Epithelial cell of prostate (primary cell): ENCODE measurements around the gene ATAD1.
"Not testable (repeated sequence)": the region's sequence is repeated elsewhere in the genome, so short reads cannot be mapped to it uniquely, and the experiment has no call there.

Source experiments
- DNase-seq: peaks from one replicate; pipeline ENCODE4 v3.0.0-alpha.2; 2011; ENCODE audit warnings: low read depth, low spot score
- H3K27ac ChIP-seq: fragments of 450-650 bp; 2 replicates; pipeline ENCODE4 v1.5.1; 2017; ENCODE audit warnings: mild to moderate bottlenecking

ATAD1 gene

GRCh38 chr10:87847550-87847949 lies 29.5 kb upstream of the ATAD1 start:
- H3K27ac ChIP-seq = no peak overlapping the region
- no peak for DNase-seq

GRCh38 chr10:87846711-87847110 lies 28.7 kb upstream of the ATAD1 start:
- not testable (repeated sequence) for DNase-seq
- peak overlapping the region; percentile 88 for H3K27ac ChIP-seq

- peak; percentile 74 for DNase-seq
- H3K27ac ChIP-seq = peak overlapping the region; percentile 88
Observed at GRCh38 chr10:87846023-87846422, 28.0 kb upstream of the ATAD1 start.

GRCh38 chr10:87845624-87845998 lies 27.6 kb upstream of the ATAD1 start:
- peak overlapping the region; percentile 88 for H3K27ac ChIP-seq
- no peak for DNase-seq

GRCh38 chr10:87844837-87845623 lies 27.0 kb upstream of the ATAD1 start:
- peak overlapping the region; percentile 88 for H3K27ac ChIP-seq
- no peak for DNase-seq

GRCh38 chr10:87843714-87844113 lies 25.7 kb upstream of the ATAD1 start:
- H3K27ac ChIP-seq = peak overlapping the region; percentile 88
- DNase-seq = no peak

GRCh38 chr10:87842776-87843497 lies 24.9 kb upstream of the ATAD1 start:
- peak overlapping the region; percentile 88 for H3K27ac ChIP-seq
- peak; percentile 65 for DNase-seq

GRCh38 chr10:87842220-87842641 lies 24.2 kb upstream of the ATAD1 start:
- H3K27ac ChIP-seq = peak overlapping the region; percentile 88
- peak; percentile 97 for DNase-seq

GRCh38 chr10:87841186-87841585 lies 23.2 kb upstream of the ATAD1 start:
- no peak for DNase-seq
- no peak overlapping the region for H3K27ac ChIP-seq

GRCh38 chr10:87838650-87839049 lies 20.6 kb upstream of the ATAD1 start:
- no peak overlapping the region for H3K27ac ChIP-seq
- no peak for DNase-seq

GRCh38 chr10:87837445-87837844 lies 19.4 kb upstream of the ATAD1 start:
- DNase-seq = no peak
- H3K27ac ChIP-seq = no peak overlapping the region

- no peak overlapping the region for H3K27ac ChIP-seq
- DNase-seq = no peak
Observed at GRCh38 chr10:87836098-87836497, 18.1 kb upstream of the ATAD1 start.

- no peak for DNase-seq
- no peak overlapping the region for H3K27ac ChIP-seq
Observed at GRCh38 chr10:87829986-87830729, 12.1 kb upstream of the ATAD1 start.

- H3K27ac ChIP-seq, DNase-seq: not testable (repeated sequence)
Observed at GRCh38 chr10:87829051-87829450, 11.0 kb upstream of the ATAD1 start.

- DNase-seq = no peak
- H3K27ac ChIP-seq = no peak overlapping the region
Observed at GRCh38 chr10:87827681-87828080, 9.7 kb upstream of the ATAD1 start.

- H3K27ac ChIP-seq = no peak overlapping the region
- DNase-seq = no peak
Observed at GRCh38 chr10:87826653-87827052, 8.6 kb upstream of the ATAD1 start.

GRCh38 chr10:87819289-87819585 lies 1.2 kb upstream of the ATAD1 start:
- H3K27ac ChIP-seq = peak overlapping the region; percentile 91
- no peak for DNase-seq

GRCh38 chr10:87818505-87819288 lies 671 bp upstream of the ATAD1 start:
- H3K27ac ChIP-seq = peak overlapping the region; percentile 91
- DNase-seq = no peak

- H3K27ac ChIP-seq = peak overlapping the region; percentile 91
- DNase-seq = no peak
Observed at GRCh38 chr10:87816898-87817608, 973 bp downstream of the ATAD1 start.
